ENCODE data around the gene DMAC2L. TPM values are rescaled to one million over a fixed set of nuclear protein-coding genes. Genes with fewer than 3 reads are reported as not detected.
"Not testable (repeated sequence)": the region's sequence is repeated elsewhere in the genome, so short reads cannot be mapped to it uniquely, and the experiment has no call there.

The DMAC2L gene
- polyA plus RNA-seq, 1 experiment, result 12.6 TPM

DNA sequence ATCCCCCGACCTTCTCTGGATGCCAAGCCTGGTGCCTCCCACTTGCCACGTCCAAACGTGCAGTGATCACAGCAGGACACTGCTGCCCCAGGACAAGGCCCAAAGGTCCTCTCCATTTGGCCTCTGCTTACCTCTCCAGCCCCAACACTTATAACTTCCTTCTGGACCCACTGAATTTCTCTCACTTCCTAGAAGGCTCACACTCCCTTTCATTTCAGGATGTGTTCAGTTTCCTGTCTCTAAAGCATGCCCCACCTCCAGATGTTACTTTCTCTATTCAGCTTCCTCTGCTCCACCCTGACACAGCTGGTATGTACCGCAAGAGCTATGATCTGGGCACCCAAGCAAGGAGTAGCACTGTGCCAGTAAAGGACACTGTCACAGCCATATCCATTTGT, 51.6 kb downstream of the DMAC2L start:
- ChIA-PET CTCF (interaction anchor here (2.4 kb wide), 1 partner anchor 43 kb away, joined by 7 read pairs; no protein-coding TSS in a partner anchor), POLR2A (no interaction called here)
- Histone ChIP-seq H3K9me3 (ENCODE audit: control insufficient read depth, insufficient read depth, low read length) (no peaks in the 10 kb centered on the region; the same call in 1 of the 2 replicates), H3K4me3 (ENCODE audit: low read depth, low read length) (peak overlapping the region; percentile 38), H3K27me3 (ENCODE audit: control insufficient read depth, insufficient read depth, low read length) (no peaks in the 10 kb centered on the region), H3K27ac (ENCODE audit: low read depth, low read length) (peak overlapping the region; percentile 68)
- DNase-seq (ENCODE audit: low read depth, low spot score), result no peak
- TF ChIP-seq, protein P1, sequence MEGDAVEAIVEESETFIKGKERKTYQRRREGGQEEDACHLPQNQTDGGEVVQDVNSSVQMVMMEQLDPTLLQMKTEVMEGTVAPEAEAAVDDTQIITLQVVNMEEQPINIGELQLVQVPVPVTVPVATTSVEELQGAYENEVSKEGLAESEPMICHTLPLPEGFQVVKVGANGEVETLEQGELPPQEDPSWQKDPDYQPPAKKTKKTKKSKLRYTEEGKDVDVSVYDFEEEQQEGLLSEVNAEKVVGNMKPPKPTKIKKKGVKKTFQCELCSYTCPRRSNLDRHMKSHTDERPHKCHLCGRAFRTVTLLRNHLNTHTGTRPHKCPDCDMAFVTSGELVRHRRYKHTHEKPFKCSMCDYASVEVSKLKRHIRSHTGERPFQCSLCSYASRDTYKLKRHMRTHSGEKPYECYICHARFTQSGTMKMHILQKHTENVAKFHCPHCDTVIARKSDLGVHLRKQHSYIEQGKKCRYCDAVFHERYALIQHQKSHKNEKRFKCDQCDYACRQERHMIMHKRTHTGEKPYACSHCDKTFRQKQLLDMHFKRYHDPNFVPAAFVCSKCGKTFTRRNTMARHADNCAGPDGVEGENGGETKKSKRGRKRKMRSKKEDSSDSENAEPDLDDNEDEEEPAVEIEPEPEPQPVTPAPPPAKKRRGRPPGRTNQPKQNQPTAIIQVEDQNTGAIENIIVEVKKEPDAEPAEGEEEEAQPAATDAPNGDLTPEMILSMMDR (IDR thresholded peaks at IDR 0.05; ENCODE audit: low read depth, low read length), result no peak

DNA sequence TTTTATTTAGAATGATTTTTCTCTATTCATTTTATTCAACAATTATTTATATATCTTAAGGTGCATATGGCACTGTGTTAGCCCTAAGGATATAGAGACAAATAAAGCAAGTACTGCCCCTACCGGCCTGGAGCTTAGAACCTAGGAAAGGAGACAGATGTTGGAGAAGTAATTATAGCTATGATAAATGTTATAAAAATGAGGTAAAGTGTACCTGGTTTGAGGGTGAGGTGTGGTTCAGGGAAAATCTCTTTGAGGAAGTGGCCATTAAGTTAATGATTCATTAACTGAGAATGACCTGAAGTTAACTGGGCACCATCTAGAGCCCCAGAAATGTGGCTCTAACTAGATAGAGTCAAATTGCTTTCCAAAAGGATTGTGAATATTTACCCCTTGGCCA, 52.7 kb downstream of the DMAC2L start:
- Histone ChIP-seq H3K9me3 (ENCODE audit: control insufficient read depth, insufficient read depth, low read length) (no peaks in the 10 kb centered on the region; the same call in 1 of the 2 replicates), H3K27me3 (ENCODE audit: control insufficient read depth, insufficient read depth, low read length) (no peaks in the 10 kb centered on the region), H3K27ac (ENCODE audit: low read depth, low read length) (no peak overlapping the region), H3K4me3 (ENCODE audit: low read depth, low read length) (no peak overlapping the region)
- DNase-seq (ENCODE audit: low read depth, low spot score), result no peak
- POLR2A ChIA-PET, result interaction anchor here (1.2 kb wide), 1 partner anchor 32 kb away, joined by 3 read pairs; the partner anchor contains the start of gene CDKL1
- CTCF ChIA-PET, result interaction anchor here (0.6 kb wide), 1 partner anchor 224 kb away, joined by 4 read pairs; no protein-coding TSS in a partner anchor
- TF ChIP-seq, protein P1 (IDR thresholded peaks at IDR 0.05; ENCODE audit: low read depth, low read length), result no peak

DNA sequence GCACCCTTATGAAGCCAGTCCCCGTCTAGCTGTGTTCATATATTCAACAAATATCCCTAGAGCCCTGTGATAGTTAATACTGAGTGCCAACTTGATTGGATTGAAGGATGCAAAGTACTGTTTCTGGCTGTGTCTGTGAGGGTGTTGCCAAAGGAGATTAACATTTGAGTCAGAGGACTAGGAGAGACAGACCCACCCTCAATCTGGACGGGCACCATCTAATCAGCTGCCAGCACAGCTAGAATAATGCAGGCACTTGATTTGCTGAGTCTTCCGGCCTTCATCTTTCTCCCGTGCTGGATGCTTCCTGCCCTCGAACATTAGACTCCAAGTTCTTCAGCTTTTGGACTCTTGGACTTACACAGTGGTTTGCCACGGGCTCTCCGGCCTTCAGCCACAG, 53.4 kb downstream of the DMAC2L start:
- H3K9me3 ChIP-seq (ENCODE audit: control insufficient read depth, insufficient read depth, low read length); H3K27ac ChIP-seq (ENCODE audit: low read depth, low read length); H3K27me3 ChIP-seq (ENCODE audit: control insufficient read depth, insufficient read depth, low read length); DNase-seq (ENCODE audit: low read depth, low spot score); CTCF ChIA-PET; H3K4me3 ChIP-seq (ENCODE audit: low read depth, low read length): not testable (repeated sequence)
- POLR2A ChIA-PET, result interaction anchor here (0.6 to 1.2 kb wide), 2 partner anchors 31 to 163 kb away, joined by 3 to 7 read pairs; partner anchors contain the start of gene CDKL1

DNA sequence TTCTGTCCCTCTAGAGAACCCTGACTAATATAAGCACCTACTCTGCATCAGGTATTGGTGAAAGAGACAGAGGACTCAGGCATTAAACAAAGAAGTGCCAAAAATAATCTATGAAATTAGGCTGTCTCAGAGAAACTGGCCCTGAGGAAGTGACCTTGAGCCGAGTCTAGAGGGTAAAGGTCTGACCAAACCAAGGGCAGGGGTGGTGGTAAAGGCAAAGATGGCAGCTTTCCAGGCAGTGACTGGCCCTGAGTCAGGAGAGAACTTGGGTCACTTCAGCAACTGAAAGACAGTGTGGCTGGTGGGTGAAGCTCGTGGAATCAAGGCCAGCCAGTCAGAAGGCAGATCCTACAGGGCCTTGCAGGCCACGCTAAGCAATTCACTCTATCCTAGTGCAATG, 54.0 kb downstream of the DMAC2L start:
- ChIA-PET CTCF (no interaction called here), POLR2A (interaction anchor here (0.6 kb wide), 1 partner anchor 162 kb away, joined by 7 read pairs; no protein-coding TSS in a partner anchor)
- Histone ChIP-seq H3K27me3 (ENCODE audit: control insufficient read depth, insufficient read depth, low read length) (no peaks in the 10 kb centered on the region), H3K4me3 (ENCODE audit: low read depth, low read length) (no peak overlapping the region), H3K27ac (ENCODE audit: low read depth, low read length) (no peak overlapping the region), H3K9me3 (ENCODE audit: control insufficient read depth, insufficient read depth, low read length) (no peaks in the 10 kb centered on the region; the same call in 1 of the 2 replicates)
- DNase-seq (ENCODE audit: low read depth, low spot score), result no peak
- TF ChIP-seq, protein P1 (IDR thresholded peaks at IDR 0.05; ENCODE audit: low read depth, low read length), result no peak

DNA sequence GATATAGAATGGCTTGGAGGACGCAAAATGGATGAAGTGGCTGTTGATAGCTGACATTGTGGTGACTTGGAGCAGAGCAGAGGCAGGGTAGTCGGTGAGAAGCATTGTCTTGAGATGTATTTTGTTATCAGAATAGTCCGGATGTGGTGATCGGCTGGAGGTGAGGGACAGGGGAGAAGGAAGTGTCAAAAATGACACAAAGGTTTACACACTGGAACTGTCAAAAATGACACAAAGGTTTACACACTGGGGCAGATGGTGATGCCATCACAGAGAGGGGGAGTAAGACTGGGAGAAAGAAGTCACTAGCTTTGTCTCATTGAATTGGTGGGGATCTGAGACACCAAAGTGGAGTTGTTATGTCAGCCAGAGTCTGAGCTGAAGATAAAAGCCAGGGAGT, 54.5 kb downstream of the DMAC2L start:
- Histone ChIP-seq H3K9me3 (ENCODE audit: control insufficient read depth, insufficient read depth, low read length) (no peaks in the 10 kb centered on the region; the same call in 1 of the 2 replicates), H3K27ac (ENCODE audit: low read depth, low read length) (no peak overlapping the region), H3K4me3 (ENCODE audit: low read depth, low read length) (no peak overlapping the region), H3K27me3 (ENCODE audit: control insufficient read depth, insufficient read depth, low read length) (no peaks in the 10 kb centered on the region)
- POLR2A ChIA-PET, result no interaction called here
- TF ChIP-seq, protein P1 (IDR thresholded peaks at IDR 0.05; ENCODE audit: low read depth, low read length), result no peak
- no peak for DNase-seq (ENCODE audit: low read depth, low spot score)
- CTCF ChIA-PET, result no interaction called here

Measured in AG04450 (cell line).